B cell (primary cell): ENCODE results near the gene TNFAIP8L3. TPM values are rescaled to one million over a fixed set of nuclear protein-coding genes. Genes with fewer than 3 reads are reported as not detected.

Experiments
- ATAC-seq: fragments of 200-7000 bp; cut with Tn5 transposase; one replicate; pipeline ENCODE4 v1.10.0; 2021; ENCODE audit warnings: low read depth, mild to moderate bottlenecking, moderate number of reproducible peaks, moderate library complexity
- CTCF ChIA-PET: fragments of 350-600 bp; sonication (Branson Sonifier 250); formaldehyde crosslinking; loops from one replicate; lab custom pipeline; 2021; ENCODE audit warnings: antibody characterized with exemption, inconsistent platforms; lab: Charles Lee
- POLR2A ChIA-PET: fragments of 350-600 bp; sonication (Branson Sonifier 250); formaldehyde crosslinking; loops from one replicate; lab custom pipeline; 2021; ENCODE audit warnings: antibody characterized with exemption; lab: Charles Lee
- DNase-seq: peaks from one replicate; pipeline ENCODE4 v3.0.0; 2013
- H2AFZ ChIP-seq: 2 replicates; pipeline ENCODE4 v1.6.1; 2012; ENCODE audit warnings: mild to moderate bottlenecking, low read depth, low read length; ENCODE audit not compliant: insufficient read depth, poor library complexity, severe bottlenecking
- H3K27ac ChIP-seq, 2 donors: 1 replicate in 1 of 2; 2 replicates in 1 of 2; pipeline ENCODE4 v1.5.1; 2012 to 2013; ENCODE audit warnings: low read length in 2 of 2, mild to moderate bottlenecking in 2 of 2, moderate library complexity in 1 of 2
- H3K27me3 ChIP-seq, 4 experiments: fragments of 200-600 bp in 1 of 4; sonication (generic) in 1 of 4; replicated peaks in 1 of 4; 1 replicate in 2 of 4; 2 replicates in 2 of 4; pipeline versions ENCODE4 v1.6.1 to v1.7.0; 2013 to 2016; ENCODE audit warnings: low read length in 3 of 4, mild to moderate bottlenecking in 2 of 4, mixed read lengths in 1 of 4, moderate library complexity in 1 of 4; ENCODE audit not compliant: insufficient read depth in 4 of 4, control insufficient read depth in 3 of 4; ENCODE audit errors: control extremely low read depth in 1 of 4
- H3K36me3 ChIP-seq, 2 experiments: replicated peaks in 1 of 2; 1 replicate in 1 of 2; 2 replicates in 1 of 2; pipeline versions ENCODE4 v1.6.1 to v1.7.1; 2013; ENCODE audit warnings: low read length in 1 of 2; ENCODE audit not compliant: insufficient read depth in 2 of 2, control insufficient read depth in 1 of 2; ENCODE audit errors: control extremely low read depth in 1 of 2, extremely low read depth in 1 of 2
- H3K4me1 ChIP-seq, 2 donors: fragments of 200-600 bp in 1 of 2; sonication (generic) in 1 of 2; 1 replicate in 1 of 2; 2 replicates in 1 of 2; pipeline versions ENCODE4 v1.5.1 to v1.6.1; 2013 to 2017; ENCODE audit warnings: low read length in 2 of 2; ENCODE audit not compliant: control insufficient read depth in 2 of 2, insufficient read depth in 2 of 2
- H3K4me2 ChIP-seq: replicated peaks from 2 replicates; pipeline ENCODE3; 2012; ENCODE audit warnings: mild to moderate bottlenecking, low read depth, low read length; ENCODE audit not compliant: poor library complexity, severe bottlenecking
- H3K4me3 ChIP-seq, 5 experiments: fragments of 200-600 bp in 1 of 5; sonication (generic) in 1 of 5; 1 replicate in 3 of 5; 2 replicates in 2 of 5; pipeline versions ENCODE4 v1.5.1 to v1.7.0; 2011 to 2016; ENCODE audit warnings: low read length in 4 of 5, mild to moderate bottlenecking in 4 of 5, low read depth in 2 of 5, control low read depth in 1 of 5, moderate library complexity in 1 of 5; ENCODE audit not compliant: insufficient read depth in 1 of 5; ENCODE audit errors: control extremely low read depth in 1 of 5, extremely low read depth in 1 of 5
- H3K79me2 ChIP-seq: fragments of 200-600 bp; sonication (generic); one replicate; pipeline ENCODE4 v1.6.0; 2016; ENCODE audit warnings: low read length; ENCODE audit not compliant: control insufficient read depth, insufficient read depth
- H3K9ac ChIP-seq: fragments of 200-600 bp; sonication (generic); 2 replicates; pipeline ENCODE4 v1.6.1; 2017; ENCODE audit warnings: mild to moderate bottlenecking, low read length, moderate library complexity
- H3K9me3 ChIP-seq, 3 donors: one replicate each; pipeline versions ENCODE4 v1.6.1 to v1.7.1; 2013; ENCODE audit warnings: low read length in 2 of 3; ENCODE audit not compliant: control insufficient read depth in 2 of 3, insufficient read depth in 1 of 3; ENCODE audit errors: control extremely low read depth in 1 of 3
- H4K20me1 ChIP-seq: 2 replicates; pipeline ENCODE4 v1.6.0; 2012; ENCODE audit warnings: mild to moderate bottlenecking, low read length; ENCODE audit not compliant: insufficient read depth, control insufficient read depth, poor library complexity, severe bottlenecking
- H3K27ac Mint-ChIP-seq: one replicate; pipeline ENCODE4 v1.8.0; 2021; ENCODE audit warnings: mixed read lengths
- H3K27me3 Mint-ChIP-seq: one replicate; pipeline ENCODE4 v1.8.0; 2021; ENCODE audit warnings: mixed read lengths
- H3K4me1 Mint-ChIP-seq: one replicate; pipeline ENCODE4 v1.8.0; 2021; ENCODE audit warnings: mixed read lengths
- H3K4me3 Mint-ChIP-seq: one replicate; pipeline ENCODE4 v1.8.0; 2021; ENCODE audit warnings: mixed read lengths
- H3K9me3 Mint-ChIP-seq: one replicate; pipeline ENCODE4 v1.8.0; 2022; ENCODE audit warnings: mixed read lengths; ENCODE audit not compliant: insufficient read depth
- EZH2 ChIP-seq: IDR thresholded peaks from 2 replicates; pipeline ENCODE4 v1.6.1; 2012; ENCODE audit warnings: borderline replicate concordance, low read depth, mild to moderate bottlenecking, moderate library complexity, low read length; ENCODE audit not compliant: insufficient read depth, poor library complexity, severe bottlenecking
- WGBS: methylation state at CpG from one replicate; pipeline ENCODE4 v1.1.5; 2013; ENCODE audit warnings: missing lambda C conversion rate; ENCODE audit not compliant: insufficient coverage; 5-methylcytosine and 5-hydroxymethylcytosine counted together
- intact Hi-C: fragments of 100-400 bp; cut with micrococcal nuclease; formaldehyde crosslinking; loops from one replicate; pipeline ENCODE4 v1.10.0; 2022
- polyA plus RNA-seq: library from polyadenylated mRNA; depleted of rRNA; stranded (reverse); fragments of >200 nt; gene quantifications from 2 replicates; pipeline ENCODE4 v1.2.3, GENCODE V29; 2012
- total RNA-seq, 2 donors: library from RNA; stranded (reverse); fragments of 120-200 nt in 1 of 2; gene quantifications; 1 replicate in 1 of 2; 2 replicates in 1 of 2; pipeline versions ENCODE4 v1.2.3 to v1.2.4, GENCODE V29; 2013 to 2022
- TF ChIP-seq, protein P1 (sequence below): fragments of 200-600 bp; IDR thresholded peaks from one replicate; pipeline ENCODE4 v1.8.0; 2022; ENCODE audit warnings: antibody characterized with exemption, mild to moderate bottlenecking

Gene TNFAIP8L3
- total and polyA plus RNA-seq, 2 donors (not counting 1 experiment from before 2014, with no cell fraction given): not detected

DNA sequence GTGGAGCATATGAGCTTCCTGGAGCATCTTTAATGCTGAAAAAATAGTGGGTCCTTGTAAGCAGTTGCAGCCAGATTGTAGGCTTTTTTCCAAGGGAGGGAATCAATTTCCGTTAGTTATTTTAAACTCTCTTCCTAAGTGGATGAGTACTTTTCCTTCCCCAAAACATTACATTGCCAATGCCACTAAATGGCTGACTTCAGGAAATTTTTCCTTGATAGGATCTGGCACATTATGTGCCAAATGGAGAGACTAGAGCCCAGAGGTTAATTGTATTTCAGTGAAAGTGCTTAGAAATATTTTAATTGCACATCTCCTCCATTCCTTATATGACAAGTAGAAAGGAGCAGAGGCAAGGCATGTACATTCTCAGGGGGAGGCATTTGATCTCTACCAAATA, 83.5 kb downstream of the TNFAIP8L3 start:
- H4K20me1 ChIP-seq: no peaks in the 10 kb centered on the region
- WGBS: no CpG with 5 or more reads among the region's 1 CpG
- Mint-ChIP-seq H3K4me3 (no peak overlapping the region), H3K27ac (no peak overlapping the region), H3K27me3 (no peaks in the 10 kb centered on the region), H3K9me3 (peaks cover 14% of the 10 kb centered on the region), H3K4me1 (no peaks in the 10 kb centered on the region)
- TF ChIP-seq EZH2: no peak
- TF ChIP-seq, protein P1, sequence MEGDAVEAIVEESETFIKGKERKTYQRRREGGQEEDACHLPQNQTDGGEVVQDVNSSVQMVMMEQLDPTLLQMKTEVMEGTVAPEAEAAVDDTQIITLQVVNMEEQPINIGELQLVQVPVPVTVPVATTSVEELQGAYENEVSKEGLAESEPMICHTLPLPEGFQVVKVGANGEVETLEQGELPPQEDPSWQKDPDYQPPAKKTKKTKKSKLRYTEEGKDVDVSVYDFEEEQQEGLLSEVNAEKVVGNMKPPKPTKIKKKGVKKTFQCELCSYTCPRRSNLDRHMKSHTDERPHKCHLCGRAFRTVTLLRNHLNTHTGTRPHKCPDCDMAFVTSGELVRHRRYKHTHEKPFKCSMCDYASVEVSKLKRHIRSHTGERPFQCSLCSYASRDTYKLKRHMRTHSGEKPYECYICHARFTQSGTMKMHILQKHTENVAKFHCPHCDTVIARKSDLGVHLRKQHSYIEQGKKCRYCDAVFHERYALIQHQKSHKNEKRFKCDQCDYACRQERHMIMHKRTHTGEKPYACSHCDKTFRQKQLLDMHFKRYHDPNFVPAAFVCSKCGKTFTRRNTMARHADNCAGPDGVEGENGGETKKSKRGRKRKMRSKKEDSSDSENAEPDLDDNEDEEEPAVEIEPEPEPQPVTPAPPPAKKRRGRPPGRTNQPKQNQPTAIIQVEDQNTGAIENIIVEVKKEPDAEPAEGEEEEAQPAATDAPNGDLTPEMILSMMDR: no peak
- DNase-seq (no peak), ATAC-seq (no peak)
- no peak overlapping the region for H3K4me2 ChIP-seq
- POLR2A ChIA-PET: no interaction called here
- intact Hi-C loops: no loop called here
- no peaks in the 10 kb centered on the region for H3K79me2 ChIP-seq
- no peak overlapping the region for H3K4me3 ChIP-seq
- no peak overlapping the region for H3K27ac ChIP-seq
- H3K27me3 ChIP-seq: no peaks in the 10 kb centered on the region
- H3K4me1 ChIP-seq: no peaks in the 10 kb centered on the region
- no peak overlapping the region for H2AFZ ChIP-seq
- CTCF ChIA-PET: no interaction called here
- H3K9me3 ChIP-seq: peaks cover 0 to 4% (median 1%) of the 10 kb centered on the region in 3 donors
- no peak overlapping the region for H3K9ac ChIP-seq
- H3K36me3 ChIP-seq: peaks cover 0 to 6% of the 10 kb centered on the region in 2 experiments

DNA sequence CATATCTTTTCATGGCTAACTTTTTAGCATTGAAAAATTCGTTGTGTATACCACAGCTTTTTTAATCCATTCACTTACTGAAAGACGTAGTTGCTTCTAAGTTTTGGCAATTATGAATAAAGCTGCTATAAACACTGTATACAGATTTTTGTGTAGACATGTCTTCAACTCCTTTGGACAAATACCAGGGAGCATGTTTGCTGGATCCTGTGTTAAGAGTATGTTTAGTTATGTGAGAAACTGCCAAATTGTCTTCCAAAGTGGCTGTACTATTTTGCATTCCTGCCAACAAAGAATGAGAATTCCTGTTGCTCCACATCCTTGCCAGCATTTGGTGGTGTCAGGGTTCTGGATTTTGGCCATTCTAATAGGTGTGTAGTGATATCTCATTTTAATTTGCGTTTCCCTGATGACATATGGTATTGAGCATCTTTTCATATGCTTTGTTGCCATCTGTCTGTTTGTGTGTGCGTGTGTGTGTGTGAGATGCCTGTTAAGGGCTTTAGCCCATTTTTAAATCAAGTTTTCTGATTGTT, 87.5 kb downstream of the TNFAIP8L3 start:
- no peak for TF ChIP-seq EZH2
- TF ChIP-seq, protein P1: no peak
- Histone ChIP-seq H3K4me3 (no peak overlapping the region), H3K79me2 (no peaks in the 10 kb centered on the region), H2AFZ (no peak overlapping the region), H3K27ac (no peak overlapping the region), H3K27me3 (no peaks in the 10 kb centered on the region), H3K4me2 (no peak overlapping the region), H3K9ac (no peak overlapping the region), H3K9me3 (peaks cover 0 to 4% (median 1%) of the 10 kb centered on the region in 3 donors), H3K36me3 (peaks cover 10 to 11% of the 10 kb centered on the region in 2 experiments), H4K20me1 (no peaks in the 10 kb centered on the region), H3K4me1 (no peaks in the 10 kb centered on the region)
- H3K4me3 Mint-ChIP-seq: no peak overlapping the region
- H3K9me3 Mint-ChIP-seq: peaks cover 8% of the 10 kb centered on the region
- no peak for ATAC-seq
- H3K4me1 Mint-ChIP-seq: no peaks in the 10 kb centered on the region
- H3K27ac Mint-ChIP-seq: no peak overlapping the region
- CTCF ChIA-PET: no interaction called here
- H3K27me3 Mint-ChIP-seq: no peaks in the 10 kb centered on the region
- POLR2A ChIA-PET: no interaction called here
- no peak for DNase-seq
- intact Hi-C loops: no loop called here
- WGBS: 100% methylated on average over 2 of the region's 4 CpGs

Other genes with a start within 250 kb of the TNFAIP8L3 start
- gene AP4E1, start 186.2 kb downstream of the TNFAIP8L3 start, total RNA-seq: 12.0 and 12.6 TPM in 2 replicates
- 2.8 and 3.0 TPM in 2 replicates for gene AP4E1, start 186.2 kb downstream of the TNFAIP8L3 start, polyA plus RNA-seq
- gene CYP19A1, start 243.7 kb upstream of the TNFAIP8L3 start, total RNA-seq: not detected in 2 replicates
- gene CYP19A1, start 243.7 kb upstream of the TNFAIP8L3 start, polyA plus RNA-seq: not detected in 2 replicates
- not detected in 2 replicates for gene GLDN, start 246.7 kb upstream of the TNFAIP8L3 start, total RNA-seq
- gene GLDN, start 246.7 kb upstream of the TNFAIP8L3 start, polyA plus RNA-seq: not detected in 2 replicates